HG03108 (cell line): ENCODE measurements around the gene KSR1.

Experiments used
- ATAC-seq: cut with Tn5 transposase; IDR thresholded peaks from one replicate; pipeline ENCODE4 v1.9.1; 2021; ENCODE audit warnings: moderate library complexity; ENCODE audit not compliant: unreplicated experiment

The KSR1 gene

GRCh38 chr17:27603421-27603770 lies 147.1 kb downstream of the KSR1 start:
- ATAC-seq = no peak

- ATAC-seq = no peak
Measured at GRCh38 chr17:27603880-27604794, 147.9 kb downstream of the KSR1 start.

DNA sequence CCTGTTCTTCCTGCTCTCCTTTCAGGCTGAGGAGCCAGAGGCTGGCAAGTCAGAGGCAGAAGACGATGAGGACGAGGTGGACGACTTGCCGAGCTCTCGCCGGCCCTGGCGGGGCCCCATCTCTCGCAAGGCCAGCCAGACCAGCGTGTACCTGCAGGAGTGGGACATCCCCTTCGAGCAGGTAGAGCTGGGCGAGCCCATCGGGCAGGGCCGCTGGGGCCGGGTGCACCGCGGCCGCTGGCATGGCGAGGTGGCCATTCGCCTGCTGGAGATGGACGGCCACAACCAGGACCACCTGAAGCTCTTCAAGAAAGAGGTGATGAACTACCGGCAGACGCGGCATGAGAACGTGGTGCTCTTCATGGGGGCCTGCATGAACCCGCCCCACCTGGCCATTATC lies 149.2 kb downstream of the KSR1 start:
- no peak for ATAC-seq

DNA sequence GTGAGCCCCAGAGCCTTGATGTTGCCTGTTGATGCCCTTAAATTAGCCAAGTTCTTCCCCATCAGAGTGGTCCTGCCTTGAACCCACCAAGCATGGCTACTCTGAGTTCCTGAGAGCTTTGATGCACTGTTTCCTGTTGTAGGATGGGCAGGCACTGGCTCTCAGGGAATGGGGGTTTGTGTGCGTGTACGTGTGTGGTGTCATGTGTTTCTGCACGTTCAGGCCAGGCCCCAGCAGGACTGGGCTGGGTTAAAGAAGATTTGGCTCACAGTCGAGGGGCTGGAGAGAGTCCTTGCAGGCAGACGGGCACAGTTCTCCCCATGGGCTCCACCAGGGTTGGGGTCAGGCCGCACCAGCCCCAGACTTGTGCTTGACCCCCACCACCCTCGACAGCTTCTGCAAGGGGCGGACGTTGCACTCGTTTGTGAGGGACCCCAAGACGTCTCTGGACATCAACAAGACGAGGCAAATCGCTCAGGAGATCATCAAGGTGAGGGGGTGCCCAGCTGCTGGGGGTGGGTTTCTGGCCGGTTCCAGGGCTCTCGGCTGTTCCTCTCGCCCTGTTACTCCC lies 151.4 kb downstream of the KSR1 start:
- ATAC-seq = no peak

GRCh38 chr17:27608328-27609230 lies 152.3 kb downstream of the KSR1 start:
- no peak for ATAC-seq

DNA sequence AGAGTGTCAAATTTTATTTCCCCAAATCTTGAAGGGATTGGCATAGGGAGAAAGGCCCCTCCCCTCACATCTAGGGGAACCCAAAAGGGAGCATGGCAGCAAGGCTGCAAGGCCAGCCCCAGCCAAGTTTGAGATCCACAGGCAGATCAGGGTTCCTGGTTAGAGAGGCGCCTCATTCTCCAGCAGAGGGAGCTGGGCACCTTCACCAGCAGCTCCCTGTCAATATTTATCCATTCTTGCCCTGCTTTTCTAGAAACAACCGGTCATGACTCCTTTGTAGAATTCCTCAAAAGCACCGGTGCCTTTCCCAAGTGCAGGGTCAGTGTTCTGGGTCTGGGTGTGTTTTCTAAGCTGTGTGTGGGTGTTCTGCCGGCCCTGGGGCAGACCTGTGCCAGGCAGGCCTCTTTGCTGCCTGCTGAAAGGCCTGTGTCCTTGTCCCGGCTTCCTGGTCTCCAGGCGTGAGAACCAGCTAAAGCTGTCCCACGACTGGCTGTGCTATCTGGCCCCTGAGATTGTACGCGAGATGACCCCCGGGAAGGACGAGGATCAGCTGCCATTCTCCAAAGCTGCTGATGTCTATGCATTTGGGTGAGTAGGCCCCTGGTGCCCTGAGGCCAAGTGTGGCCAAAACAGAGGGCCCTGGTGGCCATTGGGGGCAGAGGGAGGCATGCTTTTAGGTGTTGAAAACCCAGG lies 153.5 kb downstream of the KSR1 start:
- no peak for ATAC-seq

DNA sequence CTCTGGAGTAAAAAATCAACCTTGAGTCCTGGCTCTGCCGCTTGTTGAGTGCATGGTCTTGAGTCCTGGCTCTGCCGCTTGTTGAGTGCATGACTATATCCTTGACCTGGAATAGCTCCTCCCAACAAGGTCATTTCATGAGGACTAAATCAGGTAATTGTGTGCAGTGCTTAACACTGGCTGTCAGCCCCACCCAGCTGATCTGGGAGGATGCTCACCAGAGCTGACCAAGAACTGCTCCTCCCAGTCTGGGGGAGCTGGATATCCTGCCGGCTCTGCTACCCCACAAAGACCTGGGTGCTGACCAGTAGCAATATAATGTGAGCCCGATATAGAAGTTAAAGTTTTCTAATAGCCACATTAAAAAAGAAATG lies 154.0 kb downstream of the KSR1 start:
- ATAC-seq = no peak

DNA sequence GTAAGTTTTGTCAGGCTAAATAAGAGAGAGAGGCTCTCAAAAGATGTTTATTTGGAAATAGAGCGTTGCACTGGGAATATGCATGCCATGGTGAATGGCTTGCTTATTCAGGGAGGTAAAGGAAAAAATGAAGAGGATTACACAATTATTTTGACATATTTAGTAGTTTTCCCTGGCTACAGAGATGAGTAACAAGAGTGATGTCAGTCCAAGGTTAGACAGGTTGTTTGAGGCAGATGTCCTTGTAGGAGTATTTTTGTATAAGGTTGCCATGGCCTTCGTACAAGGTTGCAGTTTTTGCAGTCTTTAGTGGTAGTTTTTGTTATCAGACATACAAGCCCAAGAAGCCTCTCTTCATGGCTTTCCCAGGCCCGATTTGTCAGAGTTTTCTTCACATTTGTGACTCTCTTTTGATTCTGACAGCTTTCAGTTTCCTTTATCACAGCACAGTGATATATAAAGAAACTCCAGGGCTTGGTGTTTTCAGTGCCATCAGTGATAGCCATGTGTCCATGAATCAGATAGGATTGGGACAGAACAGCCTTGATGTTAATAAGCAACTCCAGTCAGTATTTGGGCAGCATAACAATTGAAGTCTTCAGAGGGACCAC lies 156.0 kb downstream of the KSR1 start:
- no peak for ATAC-seq

GRCh38 chr17:27613433-27613832 lies 157.2 kb downstream of the KSR1 start:
- no peak for ATAC-seq

DNA sequence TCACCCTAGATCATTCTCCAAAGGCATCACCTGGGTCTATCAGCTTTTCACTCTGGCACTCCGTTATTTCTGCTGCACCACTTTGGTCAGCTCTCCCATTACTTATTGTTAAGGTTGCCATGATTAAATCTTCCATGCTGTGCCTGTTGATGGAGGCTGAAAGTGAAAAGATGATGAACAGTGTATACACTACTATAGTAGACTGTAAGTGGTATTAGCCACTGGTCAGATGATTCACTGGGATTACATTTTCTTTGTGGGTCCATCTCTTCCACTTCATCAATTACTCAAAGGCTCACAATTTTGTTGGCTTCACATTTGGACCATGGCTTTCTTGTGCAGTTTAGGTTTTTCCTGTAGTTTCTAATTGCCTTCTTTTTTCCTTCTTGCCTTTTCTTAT lies 158.9 kb downstream of the KSR1 start:
- ATAC-seq = no peak

GRCh38 chr17:27616414-27616813 lies 160.2 kb downstream of the KSR1 start:
- ATAC-seq = no peak

GRCh38 chr17:27618417-27618816 lies 162.2 kb downstream of the KSR1 start:
- no peak for ATAC-seq

- ATAC-seq = no peak
Measured at GRCh38 chr17:27620721-27621120, 164.5 kb downstream of the KSR1 start.

GRCh38 chr17:27621536-27621935 lies 165.3 kb downstream of the KSR1 start:
- ATAC-seq = no peak

DNA sequence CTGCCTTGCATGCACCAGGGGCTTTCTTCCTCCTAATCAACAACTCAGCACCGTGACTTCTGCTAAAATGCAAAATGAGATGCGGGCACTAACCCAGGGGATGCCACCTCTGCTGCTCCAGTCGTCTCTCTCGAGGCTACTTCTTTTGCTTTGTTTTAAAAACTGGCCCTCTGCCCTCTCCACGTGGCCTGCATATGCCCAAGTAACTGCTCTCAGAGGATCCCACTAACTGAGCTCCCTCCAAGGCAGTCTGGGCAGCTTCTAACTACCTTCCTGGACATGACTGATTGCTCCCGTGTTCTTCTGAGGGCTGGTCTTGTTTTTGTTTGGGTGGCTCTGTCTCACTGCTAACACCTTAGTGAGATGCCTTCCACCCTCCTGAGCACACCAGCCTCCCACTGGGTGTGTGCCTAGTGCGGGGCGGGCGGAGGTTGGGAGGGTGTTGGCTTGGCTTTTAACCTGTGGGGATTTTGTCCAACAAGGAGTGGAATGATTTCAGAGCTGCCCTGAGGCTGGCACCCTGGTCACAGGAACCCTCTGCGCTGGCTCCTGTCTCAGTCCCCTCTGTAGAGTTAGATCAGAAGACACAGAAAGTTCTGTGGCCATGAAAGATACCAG lies 165.8 kb downstream of the KSR1 start:
- ATAC-seq = no peak

DNA sequence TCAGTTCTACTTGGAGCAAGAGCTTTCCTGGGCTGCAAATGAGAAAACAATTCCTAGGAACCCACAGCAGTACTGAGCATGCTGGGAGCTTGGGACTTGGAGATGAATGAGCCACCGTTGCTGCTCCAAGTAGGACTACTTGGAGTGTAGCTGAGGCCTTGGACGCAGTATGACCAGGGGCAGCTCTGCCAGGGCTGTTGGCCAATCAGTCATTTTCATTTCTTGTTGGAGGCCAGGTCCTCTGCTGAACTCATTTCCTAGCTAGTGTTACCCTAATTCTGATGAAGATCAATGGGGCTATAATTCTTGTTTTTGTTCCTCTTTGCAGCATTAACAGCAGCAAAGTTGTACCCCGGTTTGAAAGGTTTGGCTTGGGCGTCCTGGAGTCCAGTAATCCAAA lies 166.7 kb downstream of the KSR1 start:
- no peak for ATAC-seq

DNA sequence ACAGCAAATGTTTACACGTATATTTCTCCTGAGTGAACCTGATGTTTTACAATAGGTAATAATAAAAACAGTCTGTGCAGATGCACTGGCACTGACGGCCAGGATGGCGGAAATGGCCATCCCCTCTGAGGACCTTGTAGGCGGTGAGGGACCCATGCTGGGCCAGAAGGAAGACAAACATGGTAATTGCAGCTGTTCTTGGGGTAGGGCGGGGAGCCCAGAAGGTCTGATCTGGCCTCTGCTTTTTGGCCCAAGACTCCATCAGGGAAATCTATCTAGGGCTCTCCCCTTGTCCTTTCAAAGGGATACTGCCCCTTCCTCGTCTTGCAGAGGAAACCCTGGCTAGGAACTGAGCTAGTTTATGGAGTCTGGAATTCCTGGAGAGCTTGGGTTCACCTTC lies 167.4 kb downstream of the KSR1 start:
- ATAC-seq = no peak

DNA sequence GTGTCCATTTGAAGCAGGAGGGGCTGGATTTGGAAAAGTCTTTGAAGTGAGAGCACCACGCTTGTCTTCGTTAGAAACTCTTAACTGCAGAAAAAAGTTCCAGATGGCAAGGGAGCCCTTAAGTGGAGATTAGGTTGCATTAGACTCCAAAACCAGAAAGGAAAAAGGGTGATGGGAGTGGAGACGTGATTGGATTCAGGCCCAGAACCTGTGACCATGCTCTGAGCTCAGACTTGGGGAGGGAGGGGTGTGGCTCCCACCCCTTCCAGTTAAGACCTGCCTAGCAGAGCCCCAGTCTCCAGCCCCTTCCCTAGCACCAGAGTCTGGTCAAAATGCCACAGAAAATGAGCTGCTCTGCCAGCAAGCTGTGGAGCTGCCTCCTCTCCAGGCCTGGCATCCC lies 168.3 kb downstream of the KSR1 start:
- ATAC-seq = no peak

- ATAC-seq = no peak
Measured at GRCh38 chr17:27625856-27626255, 169.6 kb downstream of the KSR1 start.

DNA sequence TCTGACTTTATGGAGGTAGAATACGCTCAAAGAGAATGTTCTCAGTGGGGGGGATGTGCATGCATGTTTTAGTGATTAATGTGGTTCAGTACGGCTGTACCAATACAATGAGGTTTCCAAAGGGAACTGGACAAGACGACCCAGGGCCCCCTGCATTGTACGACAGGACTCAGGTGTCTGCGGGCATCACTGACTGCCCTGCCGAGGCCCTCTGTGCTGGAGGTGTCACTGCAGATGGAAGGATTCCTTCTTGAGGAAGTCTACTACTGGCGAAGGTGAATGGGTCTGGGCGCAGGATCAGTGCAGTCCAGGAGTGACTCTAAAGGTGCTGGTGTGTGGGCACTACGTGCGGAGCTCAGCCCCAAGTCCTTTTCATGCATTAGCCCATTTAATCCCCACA lies 171.3 kb downstream of the KSR1 start:
- ATAC-seq = no peak
